Activated CD8-positive, alpha-beta memory T cell treated with anti-CD3 and anti-CD28 coated beads, Interleukin-2, amount 50 U/mL, for 4 hours (primary cell): ENCODE measurements around the gene PCDHA8.
"Not testable (repeated sequence)": the region's sequence is repeated elsewhere in the genome, so short reads cannot be mapped to it uniquely, and the experiment has no call there.

Experiments
- DNase-seq: peaks from one replicate; pipeline ENCODE4 v3.0.0-alpha.2; 2020

Gene PCDHA8

DNA sequence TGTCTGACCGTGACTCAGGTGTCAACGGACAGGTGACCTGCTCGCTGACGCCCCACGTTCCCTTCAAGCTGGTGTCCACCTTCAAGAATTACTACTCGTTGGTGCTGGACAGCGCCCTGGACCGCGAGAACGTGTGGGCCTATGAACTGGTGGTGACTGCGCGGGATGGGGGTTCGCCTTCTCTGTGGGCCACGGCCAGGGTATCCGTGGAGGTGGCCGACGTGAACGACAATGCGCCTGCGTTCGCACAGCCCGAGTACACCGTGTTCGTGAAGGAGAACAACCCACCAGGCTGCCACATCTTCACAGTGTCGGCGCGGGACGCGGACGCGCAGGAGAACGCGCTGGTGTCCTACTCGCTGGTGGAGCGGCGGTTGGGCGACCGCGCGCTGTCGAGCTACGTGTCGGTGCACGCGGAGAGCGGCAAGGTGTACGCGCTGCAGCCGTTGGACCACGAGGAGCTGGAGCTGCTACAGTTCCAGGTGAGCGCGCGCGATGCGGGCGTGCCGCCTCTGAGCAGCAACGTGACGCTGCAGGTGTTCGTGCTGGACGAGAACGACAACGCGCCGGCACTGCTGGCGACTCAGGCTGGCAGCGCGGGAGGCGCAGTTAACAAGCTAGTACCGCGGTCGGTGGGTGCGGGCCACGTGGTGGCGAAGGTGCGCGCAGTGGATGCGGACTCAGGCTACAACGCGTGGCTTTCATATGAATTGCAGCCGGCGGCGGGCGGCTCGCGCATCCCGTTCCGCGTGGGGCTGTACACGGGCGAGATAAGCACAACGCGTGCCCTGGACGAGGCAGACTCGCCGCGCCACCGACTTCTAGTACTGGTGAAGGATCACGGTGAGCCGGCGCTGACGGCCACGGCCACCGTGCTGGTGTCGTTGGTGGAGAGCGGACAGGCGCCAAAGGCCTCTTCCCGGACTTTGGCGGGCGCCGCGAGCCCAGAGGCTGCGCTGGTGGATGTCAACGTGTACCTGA lies 29.5 kb downstream of the PCDHA8 start:
- no peak for DNase-seq

DNA sequence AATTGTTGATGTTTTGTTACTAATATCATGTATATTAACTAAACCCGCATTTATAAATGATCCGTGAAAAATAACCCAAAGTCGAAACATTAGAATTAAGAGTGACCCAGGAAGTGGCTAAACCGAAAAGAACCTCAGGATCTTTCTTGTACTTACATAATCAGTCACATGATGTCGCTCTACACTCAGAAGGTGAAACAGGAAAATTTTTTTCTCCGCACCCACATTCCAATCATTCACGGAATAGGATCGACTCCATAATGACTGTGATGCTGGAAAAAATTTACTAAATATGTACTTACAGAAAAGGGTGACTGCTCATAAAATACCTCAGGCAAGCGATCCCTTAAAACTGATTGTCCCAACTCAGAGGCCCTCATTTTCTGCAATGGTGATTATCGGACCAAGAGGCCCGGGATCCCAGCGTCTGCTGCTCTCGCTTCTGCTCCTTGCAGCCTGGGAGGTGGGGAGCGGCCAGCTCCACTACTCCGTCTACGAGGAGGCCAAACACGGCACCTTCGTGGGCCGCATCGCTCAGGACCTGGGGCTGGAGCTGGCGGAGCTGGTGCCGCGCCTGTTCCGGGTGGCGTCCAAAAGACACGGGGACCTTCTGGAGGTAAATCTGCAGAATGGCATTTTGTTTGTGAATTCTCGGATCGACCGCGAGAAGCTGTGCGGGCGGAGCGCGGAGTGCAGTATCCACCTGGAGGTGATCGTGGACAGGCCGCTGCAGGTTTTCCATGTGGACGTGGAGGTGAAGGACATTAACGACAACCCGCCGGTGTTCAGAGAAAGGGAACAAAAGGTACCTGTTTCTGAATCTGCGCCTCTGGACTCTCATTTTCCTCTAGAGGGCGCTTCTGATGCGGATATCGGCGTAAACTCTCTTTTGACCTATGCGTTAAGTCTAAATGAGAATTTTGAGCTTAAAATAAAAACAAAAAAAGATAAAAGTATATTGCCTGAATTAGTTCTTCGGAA lies 34.4 kb downstream of the PCDHA8 start, which contains the start of gene PCDHA12:
Gene PCDHA12 (plus strand): TSS at position 224 of the 981 bp plus-strand sequence. CDS start 165 bp downstream, at position 389.
- no peak for DNase-seq

DNA sequence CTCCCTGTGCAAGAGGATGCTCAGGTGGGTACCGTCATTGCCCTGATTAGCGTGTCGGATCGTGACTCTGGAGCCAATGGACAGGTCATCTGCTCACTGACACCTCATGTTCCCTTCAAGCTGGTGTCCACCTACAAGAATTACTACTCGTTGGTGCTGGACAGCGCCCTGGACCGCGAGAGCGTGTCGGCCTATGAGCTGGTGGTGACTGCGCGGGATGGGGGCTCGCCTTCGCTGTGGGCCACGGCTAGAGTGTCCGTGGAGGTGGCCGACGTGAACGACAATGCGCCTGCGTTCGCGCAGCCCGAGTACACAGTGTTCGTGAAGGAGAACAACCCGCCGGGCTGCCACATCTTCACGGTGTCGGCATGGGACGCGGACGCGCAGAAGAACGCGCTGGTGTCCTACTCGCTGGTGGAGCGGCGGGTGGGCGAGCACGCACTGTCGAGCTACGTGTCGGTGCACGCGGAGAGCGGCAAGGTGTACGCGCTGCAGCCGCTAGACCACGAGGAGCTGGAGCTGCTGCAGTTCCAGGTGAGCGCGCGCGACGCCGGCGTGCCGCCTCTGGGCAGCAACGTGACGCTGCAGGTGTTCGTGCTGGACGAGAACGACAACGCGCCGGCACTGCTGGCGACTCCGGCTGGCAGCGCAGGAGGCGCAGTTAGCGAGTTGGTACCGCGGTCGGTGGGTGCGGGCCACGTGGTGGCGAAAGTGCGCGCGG lies 35.7 kb downstream of the PCDHA8 start:
- DNase-seq: not testable (repeated sequence)

DNA sequence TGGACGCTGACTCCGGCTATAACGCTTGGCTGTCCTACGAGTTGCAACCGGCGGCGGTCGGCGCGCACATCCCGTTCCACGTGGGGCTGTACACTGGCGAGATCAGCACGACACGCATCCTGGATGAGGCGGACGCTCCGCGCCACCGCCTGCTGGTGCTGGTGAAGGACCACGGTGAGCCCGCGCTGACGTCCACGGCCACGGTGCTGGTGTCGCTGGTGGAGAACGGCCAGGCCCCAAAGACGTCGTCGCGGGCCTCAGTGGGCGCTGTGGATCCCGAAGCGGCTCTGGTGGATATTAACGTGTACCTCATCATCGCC lies 36.2 kb downstream of the PCDHA8 start:
- DNase-seq: no peak

DNA sequence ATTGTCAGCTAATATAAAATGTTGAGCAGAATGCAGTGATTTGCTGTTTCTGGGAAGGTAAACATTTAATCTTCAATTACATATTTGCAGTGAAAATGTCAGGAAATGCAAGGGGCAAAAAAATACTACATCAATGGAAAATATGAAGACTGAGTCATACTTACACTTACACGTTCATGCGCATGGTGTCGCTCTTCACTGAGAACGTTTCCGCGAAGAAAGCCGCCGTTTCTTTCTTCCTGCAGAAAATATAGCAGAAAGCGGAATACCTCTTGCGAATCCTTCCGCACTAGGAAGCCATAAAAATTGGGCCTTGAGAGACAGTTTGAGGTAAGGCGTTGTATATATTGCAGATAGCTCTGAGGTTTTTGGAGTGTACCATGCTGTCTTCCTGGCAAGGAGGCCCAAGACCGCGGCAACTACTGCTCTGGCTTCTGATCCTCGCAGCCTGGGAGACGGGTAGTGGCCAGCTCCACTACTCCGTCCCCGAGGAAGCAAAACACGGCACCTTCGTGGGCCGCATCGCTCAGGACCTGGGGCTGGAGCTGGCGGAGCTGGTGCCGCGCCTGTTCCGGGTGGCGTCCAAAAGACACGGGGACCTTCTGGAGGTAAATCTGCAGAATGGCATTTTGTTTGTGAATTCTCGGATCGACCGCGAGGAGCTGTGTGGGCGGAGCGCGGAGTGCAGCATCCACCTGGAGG lies 41.1 kb downstream of the PCDHA8 start, which contains the start of gene PCDHA13:
Gene PCDHA13 (plus strand): TSS at position 236 of the 702 bp plus-strand sequence. CDS start 145 bp downstream, at position 381.
- no peak for DNase-seq

DNA sequence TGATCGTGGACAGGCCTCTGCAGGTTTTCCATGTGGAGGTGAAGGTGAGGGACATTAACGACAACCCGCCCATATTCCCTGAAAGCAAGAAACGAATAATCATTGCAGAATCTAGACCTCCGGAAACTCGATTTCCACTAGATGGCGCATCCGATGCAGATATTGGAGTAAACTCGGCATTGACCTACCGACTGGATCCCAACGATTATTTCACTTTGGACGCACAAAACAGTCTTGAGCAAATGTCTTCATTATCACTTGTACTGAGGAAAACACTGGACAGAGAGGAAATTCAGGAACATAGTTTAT lies 41.6 kb downstream of the PCDHA8 start:
- DNase-seq: no peak

DNA sequence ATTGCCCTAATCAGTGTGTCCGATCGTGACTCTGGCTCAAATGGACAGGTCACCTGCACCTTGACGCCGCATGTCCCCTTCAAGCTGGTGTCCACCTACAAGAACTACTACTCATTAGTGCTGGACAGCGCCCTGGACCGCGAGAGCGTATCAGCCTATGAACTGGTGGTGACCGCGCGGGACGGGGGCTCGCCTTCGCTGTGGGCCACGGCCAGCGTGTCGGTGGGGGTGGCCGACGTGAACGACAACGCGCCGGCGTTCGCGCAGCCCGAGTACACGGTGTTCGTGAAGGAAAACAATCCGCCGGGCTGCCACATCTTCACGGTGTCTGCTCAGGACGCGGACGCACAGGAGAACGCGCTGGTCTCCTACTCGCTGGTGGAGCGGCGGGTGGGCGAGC lies 42.4 kb downstream of the PCDHA8 start:
- DNase-seq: no peak

DNA sequence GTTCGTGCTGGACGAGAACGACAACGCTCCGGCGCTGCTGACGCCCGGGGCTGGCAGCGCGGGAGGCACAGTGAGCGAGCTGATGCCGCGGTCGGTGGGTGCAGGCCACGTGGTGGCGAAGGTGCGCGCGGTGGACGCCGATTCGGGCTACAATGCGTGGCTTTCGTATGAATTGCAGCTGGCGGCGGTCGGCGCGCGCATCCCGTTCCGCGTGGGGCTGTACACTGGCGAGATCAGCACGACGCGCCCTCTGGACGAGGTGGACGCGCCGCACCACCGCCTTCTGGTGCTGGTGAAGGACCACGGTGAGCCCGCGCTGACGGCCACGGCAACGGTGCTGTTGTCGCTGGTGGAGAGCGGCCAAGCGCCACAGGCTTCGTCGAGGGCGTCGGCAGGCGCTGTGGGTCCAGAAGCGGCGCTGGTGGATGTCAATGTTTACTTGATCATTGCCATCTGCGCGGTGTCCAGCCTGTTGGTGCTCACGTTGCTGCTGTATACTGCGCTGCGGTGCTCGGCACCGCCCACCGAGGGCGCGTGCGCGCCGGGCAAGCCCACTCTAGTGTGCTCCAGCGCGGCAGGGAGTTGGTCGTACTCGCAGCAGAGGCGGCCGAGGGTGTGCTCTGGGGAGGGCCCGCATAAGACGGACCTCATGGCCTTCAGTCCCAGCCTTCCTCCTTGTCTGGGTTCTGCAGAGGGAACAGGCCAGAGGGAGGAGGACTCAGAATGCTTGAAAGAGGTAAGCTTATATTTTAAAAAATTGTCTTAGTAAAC lies 43.1 kb downstream of the PCDHA8 start:
- no peak for DNase-seq
